HG03196 (cell line): ENCODE results near the gene MAP1S.

Source experiments
- ATAC-seq: cut with Tn5 transposase; IDR thresholded peaks from one replicate; pipeline ENCODE4 v1.9.1; 2021; ENCODE audit not compliant: unreplicated experiment

Gene MAP1S

GRCh38 chr19:17718947-17719711 lies at the start of gene MAP1S:
TSS of gene MAP1S (plus strand) at chr19:17719480. CDS start at chr19:17719503, 23 bp downstream.
- ATAC-seq, result peak; percentile 71

GRCh38 chr19:17671906-17672305 lies 47.4 kb upstream of the MAP1S start:
- no peak for ATAC-seq

GRCh38 chr19:17673937-17674799 lies 45.1 kb upstream of the MAP1S start:
- ATAC-seq, result no peak

GRCh38 chr19:17676295-17676694 lies 43.0 kb upstream of the MAP1S start:
- ATAC-seq, result no peak

- ATAC-seq, result no peak
Observed at GRCh38 chr19:17677002-17677401, 42.3 kb upstream of the MAP1S start.

- no peak for ATAC-seq
Observed at GRCh38 chr19:17678836-17679235, 40.4 kb upstream of the MAP1S start.

GRCh38 chr19:17679526-17680229 lies 39.6 kb upstream of the MAP1S start:
- no peak for ATAC-seq

- peak; percentile 57 for ATAC-seq
Observed at GRCh38 chr19:17680230-17680722, 39.0 kb upstream of the MAP1S start.

- no peak for ATAC-seq
Observed at GRCh38 chr19:17681505-17682125, 37.7 kb upstream of the MAP1S start.

- no peak for ATAC-seq
Observed at GRCh38 chr19:17682273-17682672, 37.0 kb upstream of the MAP1S start.

- ATAC-seq, result no peak
Observed at GRCh38 chr19:17683078-17683477, 36.2 kb upstream of the MAP1S start.

GRCh38 chr19:17684256-17684655 lies 35.0 kb upstream of the MAP1S start:
- no peak for ATAC-seq

GRCh38 chr19:17685451-17686022 lies 33.7 kb upstream of the MAP1S start:
- no peak for ATAC-seq

- ATAC-seq, result no peak
Observed at GRCh38 chr19:17686023-17686521, 33.2 kb upstream of the MAP1S start.

- ATAC-seq, result no peak
Observed at GRCh38 chr19:17686592-17687024, 32.7 kb upstream of the MAP1S start.

GRCh38 chr19:17687141-17687856 lies 32.0 kb upstream of the MAP1S start:
- no peak for ATAC-seq

- ATAC-seq, result no peak
Observed at GRCh38 chr19:17687857-17688784, 31.2 kb upstream of the MAP1S start, which contains the start of gene UNC13A. TSS of gene UNC13A (minus strand) at chr19:17688354. CDS start at chr19:17688199, 155 bp downstream.

- no peak for ATAC-seq
Observed at GRCh38 chr19:17688853-17689595, 30.3 kb upstream of the MAP1S start.
